T-helper 17 cell (primary cell): ENCODE results near the gene VWA5B2. TPM values are rescaled to one million over a fixed set of nuclear protein-coding genes. Genes with fewer than 3 reads are reported as not detected.
"Not testable (repeated sequence)": the region's sequence is repeated elsewhere in the genome, so short reads cannot be mapped to it uniquely, and the experiment has no call there.

Experiments
- ATAC-seq: fragments of 150-1000 bp; cut with Tn5 transposase; 2 replicates; pipeline ENCODE4 v1.10.0; 2021; ENCODE audit warnings: mild to moderate bottlenecking, moderate library complexity
- DNase-seq, 3 donors: peaks; one replicate each; pipeline versions ENCODE4 v3.0.0 to v3.0.0-alpha.2; 2020 to 2021
- H3K9me3 ChIP-seq: one replicate; pipeline ENCODE4 v1.7.0; 2013; ENCODE audit warnings: low read length, mild to moderate bottlenecking; ENCODE audit not compliant: control insufficient read depth, poor library complexity, severe bottlenecking
- H3K27ac Mint-ChIP-seq: one replicate; pipeline ENCODE4 v1.8.0; 2022; ENCODE audit warnings: mild to moderate bottlenecking, moderate library complexity, mixed read lengths
- H3K27me3 Mint-ChIP-seq: one replicate; pipeline ENCODE4 v1.8.0; 2022; ENCODE audit warnings: mixed read lengths
- H3K36me3 Mint-ChIP-seq: one replicate; pipeline ENCODE4 v1.8.0; 2022; ENCODE audit warnings: low read depth, mixed read lengths
- H3K4me1 Mint-ChIP-seq: one replicate; pipeline ENCODE4 v1.8.0; 2022; ENCODE audit warnings: mild to moderate bottlenecking, mixed read lengths
- H3K4me3 Mint-ChIP-seq: one replicate; pipeline ENCODE4 v1.8.0; 2022; ENCODE audit warnings: mild to moderate bottlenecking, moderate library complexity, mixed read lengths
- total RNA-seq, 4 donors: library from RNA in 2 of 4; stranded (reverse) in 2 of 4; gene quantifications; one replicate each; pipeline ENCODE4 v1.2.3 and lab custom pipeline; 2022 to 2026

The VWA5B2 gene
- total RNA-seq, 2 donors from 2014 or later = not detected

GRCh38 chr3:184259396-184259877 is 30.1 kb downstream of the VWA5B2 start:
- DNase-seq = no peak
- H3K9me3 ChIP-seq = no peaks in the 10 kb centered on the region
- peaks cover 22% of the 10 kb centered on the region for H3K4me1 Mint-ChIP-seq
- peak overlapping the region; percentile 90 for H3K4me3 Mint-ChIP-seq
- H3K27me3 Mint-ChIP-seq = no peaks in the 10 kb centered on the region
- ATAC-seq = no peak
- peak overlapping the region; percentile 45 for H3K27ac Mint-ChIP-seq
- H3K36me3 Mint-ChIP-seq = peaks cover 5% of the 10 kb centered on the region

- DNase-seq = peak; percentile 22 to 48 (median 41)
- peaks cover 22% of the 10 kb centered on the region for H3K4me1 Mint-ChIP-seq
- peak; percentile 69 for ATAC-seq
- peaks cover 5% of the 10 kb centered on the region for H3K36me3 Mint-ChIP-seq
- H3K9me3 ChIP-seq = no peaks in the 10 kb centered on the region
- peak overlapping the region; percentile 98 for H3K4me3 Mint-ChIP-seq
- H3K27me3 Mint-ChIP-seq = no peaks in the 10 kb centered on the region
- peak overlapping the region; percentile 45 for H3K27ac Mint-ChIP-seq
These were observed 30.7 kb downstream of the VWA5B2 start for GRCh38 chr3:184259878-184260723.

GRCh38 chr3:184260724-184261269 is 31.4 kb downstream of the VWA5B2 start:
- H3K9me3 ChIP-seq = no peaks in the 10 kb centered on the region
- ATAC-seq (no peak), DNase-seq (no peak)
- peak overlapping the region; percentile 98 for H3K4me3 Mint-ChIP-seq
- peaks cover 5% of the 10 kb centered on the region for H3K36me3 Mint-ChIP-seq
- no peak overlapping the region for H3K27ac Mint-ChIP-seq
- H3K4me1 Mint-ChIP-seq = peaks cover 20% of the 10 kb centered on the region
- H3K27me3 Mint-ChIP-seq = no peaks in the 10 kb centered on the region

- H3K4me1 Mint-ChIP-seq = peaks cover 20% of the 10 kb centered on the region
- peak within 1 kb of the TSS; percentile 98 for H3K4me3 Mint-ChIP-seq
- DNase-seq (peak; percentile 27 to 67 (median 62)), ATAC-seq (peak; percentile 71)
- no peaks in the 10 kb centered on the region for H3K9me3 ChIP-seq
- no peaks in the 10 kb centered on the region for H3K27me3 Mint-ChIP-seq
- peak within 1 kb of the TSS; percentile 32 for H3K27ac Mint-ChIP-seq
- peaks cover 5% of the 10 kb centered on the region for H3K36me3 Mint-ChIP-seq
These were observed 32.0 kb downstream of the VWA5B2 start, which contains the start of gene CAMK2N2 for GRCh38 chr3:184261270-184261853. TSS of gene CAMK2N2 (minus strand) at chr3:184261553. CDS start at chr3:184261285, 268 bp downstream.

GRCh38 chr3:184261854-184262763 is 32.7 kb downstream of the VWA5B2 start:
- ATAC-seq = peak; percentile 12
- H3K4me3 Mint-ChIP-seq = peak overlapping the region; percentile 98
- H3K27ac Mint-ChIP-seq = peak overlapping the region; percentile 32
- H3K9me3 ChIP-seq = no peaks in the 10 kb centered on the region
- H3K4me1 Mint-ChIP-seq = peaks cover 20% of the 10 kb centered on the region
- peaks cover 5% of the 10 kb centered on the region for H3K36me3 Mint-ChIP-seq
- no peak for DNase-seq
- H3K27me3 Mint-ChIP-seq = peaks cover under 1% of the 10 kb centered on the region

- Mint-ChIP-seq H3K4me1 (peaks cover 20% of the 10 kb centered on the region), H3K27ac (peak overlapping the region; percentile 21), H3K27me3 (peaks cover 7% of the 10 kb centered on the region), H3K36me3 (peaks cover 5% of the 10 kb centered on the region), H3K4me3 (peak overlapping the region; percentile 9)
- DNase-seq (no peak), ATAC-seq (no peak)
- H3K9me3 ChIP-seq = no peaks in the 10 kb centered on the region
These were observed 33.4 kb downstream of the VWA5B2 start for GRCh38 chr3:184262764-184263179.

- ATAC-seq, H3K36me3 Mint-ChIP-seq, H3K27ac Mint-ChIP-seq, H3K4me3 Mint-ChIP-seq, H3K9me3 ChIP-seq, H3K4me1 Mint-ChIP-seq, DNase-seq: not testable (repeated sequence)
- peaks cover 26% of the 10 kb centered on the region for H3K27me3 Mint-ChIP-seq
These were observed 37.9 kb downstream of the VWA5B2 start for GRCh38 chr3:184267249-184267648.

GRCh38 chr3:184272269-184272668 is 42.9 kb downstream of the VWA5B2 start:
- H3K36me3 Mint-ChIP-seq = peaks cover 14% of the 10 kb centered on the region

GRCh38 chr3:184275381-184275701 is 46.0 kb downstream of the VWA5B2 start:
- H3K27ac Mint-ChIP-seq = no peak overlapping the region
- peaks cover 62% of the 10 kb centered on the region for H3K27me3 Mint-ChIP-seq
- H3K4me3 Mint-ChIP-seq = peak overlapping the region; percentile 58
- peaks cover 3% of the 10 kb centered on the region for H3K4me1 Mint-ChIP-seq
- no peaks in the 10 kb centered on the region for H3K9me3 ChIP-seq
- DNase-seq (no peak), ATAC-seq (no peak)
- peaks cover 14% of the 10 kb centered on the region for H3K36me3 Mint-ChIP-seq

More at GRCh38 chr3:184272269-184272668, 42.9 kb downstream of the VWA5B2 start:
- peaks cover 49% of the 10 kb centered on the region for H3K27me3 Mint-ChIP-seq
- no peak overlapping the region for H3K27ac Mint-ChIP-seq
- no peak for DNase-seq
- H3K9me3 ChIP-seq = no peaks in the 10 kb centered on the region
- H3K4me3 Mint-ChIP-seq = no peak overlapping the region
- H3K4me1 Mint-ChIP-seq = peaks cover 3% of the 10 kb centered on the region
- no peak for ATAC-seq

GRCh38 chr3:184275961-184276910 is 46.9 kb downstream of the VWA5B2 start, which contains the start of gene ECE2:
TSS of gene ECE2 (plus strand) at chr3:184276022. CDS start at chr3:184276154, 132 bp downstream.
- no peaks in the 10 kb centered on the region for H3K9me3 ChIP-seq
- Mint-ChIP-seq H3K36me3 (peaks cover 14% of the 10 kb centered on the region), H3K4me3 (peak within 1 kb of the TSS; percentile 58), H3K4me1 (peaks cover 3% of the 10 kb centered on the region), H3K27ac (no peak within 1 kb of the TSS), H3K27me3 (peaks cover 63% of the 10 kb centered on the region)
- DNase-seq (no peak), ATAC-seq (no peak)

GRCh38 chr3:184277366-184277765 is 48.0 kb downstream of the VWA5B2 start:
- Mint-ChIP-seq H3K4me1 (peaks cover 3% of the 10 kb centered on the region), H3K4me3 (no peak overlapping the region), H3K27me3 (peaks cover 54% of the 10 kb centered on the region), H3K36me3 (peaks cover 9% of the 10 kb centered on the region), H3K27ac (no peak overlapping the region)
- ATAC-seq (no peak), DNase-seq (no peak)
- H3K9me3 ChIP-seq = no peaks in the 10 kb centered on the region

- H3K9me3 ChIP-seq = no peaks in the 10 kb centered on the region
- ATAC-seq (no peak), DNase-seq (no peak)
- peaks cover 67% of the 10 kb centered on the region for H3K27me3 Mint-ChIP-seq
- H3K4me1 Mint-ChIP-seq = peaks cover 2% of the 10 kb centered on the region
- H3K36me3 Mint-ChIP-seq = peaks cover 5% of the 10 kb centered on the region
- no peak overlapping the region for H3K4me3 Mint-ChIP-seq
- H3K27ac Mint-ChIP-seq = no peak overlapping the region
These were observed 53.6 kb downstream of the VWA5B2 start for GRCh38 chr3:184282941-184283340.
